NT2/D1 (cell line): ENCODE data around the gene LAYN.

ENCODE experiments used
- DNase-seq: peaks from one replicate; pipeline ENCODE4 v3.0.0-alpha.2; 2011; ENCODE audit warnings: low read depth, low spot score
- H3K27me3 ChIP-seq: 2 replicates; pipeline ENCODE4 v1.6.0; 2011; ENCODE audit warnings: mild to moderate bottlenecking; ENCODE audit not compliant: insufficient read length, insufficient read depth
- H3K36me3 ChIP-seq: 2 replicates; pipeline ENCODE4 v1.6.1; 2011; ENCODE audit warnings: mild to moderate bottlenecking, low read length, mixed read lengths; ENCODE audit not compliant: insufficient read depth, insufficient read length
- H3K4me1 ChIP-seq: 2 replicates; pipeline ENCODE4 v1.5.1; 2011; ENCODE audit not compliant: insufficient read depth, insufficient read length
- H3K4me3 ChIP-seq: 2 replicates; pipeline ENCODE4 v1.5.1; 2011; ENCODE audit warnings: low read depth; ENCODE audit not compliant: insufficient read length
- H3K9ac ChIP-seq: 2 replicates; pipeline ENCODE4 v1.6.0; 2011; ENCODE audit warnings: low read depth; ENCODE audit not compliant: insufficient read length
- H3K9me3 ChIP-seq: 2 replicates; pipeline ENCODE4 v1.5.1; 2011; ENCODE audit warnings: mild to moderate bottlenecking, low read length; ENCODE audit not compliant: insufficient read depth
- SUZ12 ChIP-seq: IDR thresholded peaks from 2 replicates; pipeline ENCODE4 v1.6.1; 2011; ENCODE audit not compliant: insufficient read length, insufficient read depth; ENCODE audit errors: extremely low read depth
- YY1 ChIP-seq: IDR thresholded peaks from 2 replicates; pipeline ENCODE4 v1.6.1; 2011; ENCODE audit not compliant: insufficient read length, insufficient read depth
- ZNF274 ChIP-seq: IDR thresholded peaks from 2 replicates; pipeline ENCODE4 v1.6.1; 2011; ENCODE audit warnings: mild to moderate bottlenecking, low read depth, low read length

LAYN gene

GRCh38 chr11:111522426-111522825, 18.1 kb upstream of the LAYN start:
- no peak for DNase-seq
- no peaks in the 10 kb centered on the region for H3K27me3 ChIP-seq

DNA sequence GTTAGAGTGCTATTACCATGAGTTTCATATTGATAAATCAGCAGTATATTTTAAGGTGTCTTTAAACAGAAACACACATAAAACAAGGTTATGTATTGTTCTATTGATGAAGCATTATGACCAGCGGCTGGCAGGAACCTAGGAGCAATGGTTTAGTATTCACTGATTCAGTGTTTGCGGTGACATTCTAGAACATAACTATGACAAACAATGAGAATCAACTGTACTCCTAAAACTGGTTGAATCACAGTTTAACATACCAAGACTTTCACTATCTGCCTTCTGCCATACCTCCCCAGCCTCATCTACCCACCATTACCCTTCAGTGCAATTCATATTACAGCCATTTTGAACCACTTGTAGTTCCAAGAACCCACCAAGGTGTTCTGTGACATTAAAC, 17.2 kb upstream of the LAYN start:
- no peak for DNase-seq
- Histone ChIP-seq H3K9ac (no peak overlapping the region), H3K4me1 (no peaks in the 10 kb centered on the region), H3K36me3 (no peaks in the 10 kb centered on the region), H3K27me3 (no peaks in the 10 kb centered on the region), H3K9me3 (no peaks in the 10 kb centered on the region), H3K4me3 (no peak overlapping the region)
- TF ChIP-seq YY1 (no peak), SUZ12 (no peak), ZNF274 (no peak)

More at GRCh38 chr11:111522426-111522825, 18.1 kb upstream of the LAYN start:
- H3K9ac ChIP-seq, result no peak overlapping the region
- H3K4me3 ChIP-seq, result no peak overlapping the region
- H3K4me1 ChIP-seq, result no peaks in the 10 kb centered on the region
- H3K36me3 ChIP-seq, result no peaks in the 10 kb centered on the region
- H3K9me3 ChIP-seq, result no peaks in the 10 kb centered on the region
- TF ChIP-seq SUZ12 (no peak), ZNF274 (no peak), YY1 (no peak)

GRCh38 chr11:111524056-111524455, 16.5 kb upstream of the LAYN start:
- DNase-seq, result no peak
- Histone ChIP-seq H3K27me3 (no peaks in the 10 kb centered on the region), H3K4me1 (no peaks in the 10 kb centered on the region), H3K4me3 (no peak overlapping the region), H3K9ac (no peak overlapping the region), H3K9me3 (no peaks in the 10 kb centered on the region), H3K36me3 (no peaks in the 10 kb centered on the region)
- no peak for TF ChIP-seq ZNF274
- no peak for TF ChIP-seq YY1
- TF ChIP-seq SUZ12, result no peak

DNA sequence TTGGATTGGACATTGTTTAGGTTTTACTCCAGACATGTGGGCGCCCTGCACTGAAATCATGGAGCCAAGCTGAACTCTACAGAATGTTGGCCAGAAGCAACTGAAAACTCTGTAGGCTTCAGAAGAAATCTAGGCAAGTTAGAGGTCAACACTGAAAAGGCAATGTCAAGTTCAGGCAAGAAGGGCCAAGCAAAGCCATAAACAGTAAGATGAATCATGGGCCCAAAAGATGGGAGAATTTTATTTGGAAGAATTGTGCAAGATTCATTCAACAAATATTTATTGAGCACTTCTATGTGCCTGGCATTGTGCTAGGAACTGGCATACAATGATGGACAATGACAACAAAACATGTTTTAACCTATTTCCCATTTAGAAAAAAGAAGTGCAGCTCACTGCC, 15.1 kb upstream of the LAYN start:
- H3K27me3 ChIP-seq, result no peaks in the 10 kb centered on the region
- DNase-seq, result no peak
- no peak overlapping the region for H3K4me3 ChIP-seq
- H3K9me3 ChIP-seq, result no peaks in the 10 kb centered on the region
- H3K36me3 ChIP-seq, result no peaks in the 10 kb centered on the region
- TF ChIP-seq SUZ12, result no peak
- TF ChIP-seq ZNF274, result no peak
- TF ChIP-seq YY1, result no peak
- H3K9ac ChIP-seq, result no peak overlapping the region
- no peaks in the 10 kb centered on the region for H3K4me1 ChIP-seq

DNA sequence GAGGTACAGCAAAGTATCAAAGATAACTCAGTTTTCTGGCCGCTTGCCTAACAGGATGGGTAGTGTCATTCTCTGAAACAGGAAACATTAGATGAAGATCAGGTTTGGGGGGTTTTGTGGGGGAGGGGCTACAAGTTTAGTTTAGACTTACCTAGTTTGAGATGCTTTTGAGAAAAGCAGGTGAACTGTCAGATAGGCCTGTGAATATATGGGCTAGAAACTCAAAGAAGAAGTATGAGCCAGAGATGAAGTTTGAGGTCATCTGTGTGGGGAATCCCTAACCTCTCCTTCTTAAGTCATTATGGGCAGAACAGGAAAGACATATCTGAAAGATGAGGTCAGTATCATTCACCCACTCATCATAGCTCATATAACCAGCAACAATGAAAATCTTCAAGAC, 14.0 kb upstream of the LAYN start:
- H3K36me3 ChIP-seq, result no peaks in the 10 kb centered on the region
- no peaks in the 10 kb centered on the region for H3K9me3 ChIP-seq
- TF ChIP-seq SUZ12 (no peak), ZNF274 (no peak), YY1 (no peak)
- H3K4me1 ChIP-seq, result no peaks in the 10 kb centered on the region
- no peaks in the 10 kb centered on the region for H3K27me3 ChIP-seq
- H3K4me3 ChIP-seq, result no peak overlapping the region
- DNase-seq, result no peak
- no peak overlapping the region for H3K9ac ChIP-seq

- H3K4me1 ChIP-seq, result peaks cover 1% of the 10 kb centered on the region
- no peaks in the 10 kb centered on the region for H3K9me3 ChIP-seq
- TF ChIP-seq YY1 (no peak), SUZ12 (no peak), ZNF274 (no peak)
- no peak for DNase-seq
- no peak overlapping the region for H3K9ac ChIP-seq
- no peaks in the 10 kb centered on the region for H3K27me3 ChIP-seq
- H3K36me3 ChIP-seq, result no peaks in the 10 kb centered on the region
- H3K4me3 ChIP-seq, result no peak overlapping the region
These were observed 13.2 kb upstream of the LAYN start for GRCh38 chr11:111527279-111527678.

DNA sequence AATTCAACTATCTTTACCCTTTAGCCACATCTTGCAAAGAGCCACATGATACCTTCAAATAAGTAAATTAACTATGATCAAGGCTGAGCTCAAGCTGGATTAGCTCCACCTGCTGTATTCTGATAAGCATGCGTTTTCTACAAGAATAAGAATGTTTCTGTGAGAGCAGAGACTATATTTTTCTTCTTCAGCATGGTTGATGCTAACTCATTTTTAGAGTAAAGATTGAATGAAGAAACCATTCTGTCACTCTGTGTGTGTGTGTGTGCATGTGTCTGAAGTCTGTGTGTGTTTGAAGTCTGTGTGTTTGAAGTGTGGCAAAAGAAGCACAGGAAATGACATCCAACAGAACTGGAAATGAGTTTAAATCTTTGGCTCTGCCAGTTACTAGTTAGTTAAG, 12.0 kb upstream of the LAYN start:
- H3K4me3 ChIP-seq, result no peak overlapping the region
- H3K27me3 ChIP-seq, result no peaks in the 10 kb centered on the region
- H3K9ac ChIP-seq, result no peak overlapping the region
- no peak for DNase-seq
- no peaks in the 10 kb centered on the region for H3K9me3 ChIP-seq
- peaks cover 1% of the 10 kb centered on the region for H3K4me1 ChIP-seq
- TF ChIP-seq ZNF274 (no peak), SUZ12 (no peak), YY1 (no peak)
- H3K36me3 ChIP-seq, result no peaks in the 10 kb centered on the region

DNA sequence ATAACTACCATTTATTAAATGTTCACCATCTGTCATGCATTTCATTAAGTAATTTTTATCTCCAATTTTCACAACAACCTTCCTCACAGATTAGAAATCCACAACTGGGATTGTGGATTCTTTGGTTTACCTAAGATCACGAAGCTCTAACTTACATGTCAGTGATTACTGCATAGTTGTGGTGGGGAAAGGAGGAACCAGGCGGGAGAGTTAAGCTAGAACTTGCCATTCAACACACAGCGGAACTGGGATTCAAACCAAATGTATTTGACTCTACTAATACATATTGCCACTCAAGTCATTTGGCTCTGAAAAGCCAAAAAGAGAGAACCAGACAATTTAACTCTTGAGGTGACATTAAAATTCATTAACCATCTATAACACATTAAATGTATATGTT, 10.4 kb upstream of the LAYN start:
- Histone ChIP-seq H3K4me1 (peaks cover 1% of the 10 kb centered on the region), H3K9ac (no peak overlapping the region), H3K4me3 (no peak overlapping the region), H3K36me3 (no peaks in the 10 kb centered on the region), H3K9me3 (no peaks in the 10 kb centered on the region), H3K27me3 (peaks cover 3% of the 10 kb centered on the region)
- TF ChIP-seq ZNF274 (no peak), SUZ12 (no peak), YY1 (no peak)
- DNase-seq, result no peak
